ENCODE data around the gene CNOT3. TPM values are rescaled to one million over a fixed set of nuclear protein-coding genes. Genes with fewer than 3 reads are reported as not detected.
"Not testable (repeated sequence)": the region's sequence is repeated elsewhere in the genome, so short reads cannot be mapped to it uniquely, and the experiment has no call there.

Gene CNOT3
- total RNA-seq, 1 donor from 2014 or later: 39.4 TPM

DNA sequence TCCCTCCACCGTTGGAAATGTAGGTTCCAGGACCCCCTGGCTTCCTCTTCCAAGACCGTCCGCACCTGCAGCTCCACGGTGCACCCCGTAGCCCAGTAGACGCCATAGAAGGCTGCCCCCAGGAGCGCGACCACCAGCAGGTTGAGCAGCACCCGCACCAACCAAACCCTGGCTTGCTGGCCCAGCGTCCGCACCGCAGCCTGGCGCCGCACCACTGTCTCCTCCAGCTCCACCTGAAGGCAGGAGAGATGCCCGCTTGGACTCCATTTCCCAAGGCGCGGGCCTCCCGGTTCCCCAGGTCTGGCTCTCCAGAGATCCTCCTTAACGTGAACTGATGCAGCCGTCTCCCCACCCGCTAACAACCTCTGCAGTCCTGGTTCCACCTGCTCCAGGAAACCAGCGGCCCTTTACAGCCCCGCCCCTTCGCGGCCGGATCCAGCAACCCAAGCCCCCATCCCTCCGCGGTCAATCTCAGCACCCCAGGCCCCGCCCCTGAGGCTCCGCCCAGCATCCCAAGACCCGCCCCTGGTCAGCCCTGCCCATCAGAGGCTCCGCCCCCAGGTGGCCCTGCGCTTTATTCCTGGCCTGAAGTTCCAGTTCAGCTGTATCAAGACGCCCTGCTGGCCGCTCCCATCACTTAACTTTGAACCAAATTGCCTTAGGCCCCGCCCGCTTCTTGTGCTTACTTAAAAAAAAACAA, 27.0 kb downstream of the CNOT3 start:
- DNase-seq (peak; percentile 84), ATAC-seq (peak; percentile 32)
- H3K4me3 ChIP-seq: no peak overlapping the region
- TF ChIP-seq, protein P1, sequence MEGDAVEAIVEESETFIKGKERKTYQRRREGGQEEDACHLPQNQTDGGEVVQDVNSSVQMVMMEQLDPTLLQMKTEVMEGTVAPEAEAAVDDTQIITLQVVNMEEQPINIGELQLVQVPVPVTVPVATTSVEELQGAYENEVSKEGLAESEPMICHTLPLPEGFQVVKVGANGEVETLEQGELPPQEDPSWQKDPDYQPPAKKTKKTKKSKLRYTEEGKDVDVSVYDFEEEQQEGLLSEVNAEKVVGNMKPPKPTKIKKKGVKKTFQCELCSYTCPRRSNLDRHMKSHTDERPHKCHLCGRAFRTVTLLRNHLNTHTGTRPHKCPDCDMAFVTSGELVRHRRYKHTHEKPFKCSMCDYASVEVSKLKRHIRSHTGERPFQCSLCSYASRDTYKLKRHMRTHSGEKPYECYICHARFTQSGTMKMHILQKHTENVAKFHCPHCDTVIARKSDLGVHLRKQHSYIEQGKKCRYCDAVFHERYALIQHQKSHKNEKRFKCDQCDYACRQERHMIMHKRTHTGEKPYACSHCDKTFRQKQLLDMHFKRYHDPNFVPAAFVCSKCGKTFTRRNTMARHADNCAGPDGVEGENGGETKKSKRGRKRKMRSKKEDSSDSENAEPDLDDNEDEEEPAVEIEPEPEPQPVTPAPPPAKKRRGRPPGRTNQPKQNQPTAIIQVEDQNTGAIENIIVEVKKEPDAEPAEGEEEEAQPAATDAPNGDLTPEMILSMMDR (IDR thresholded peaks at IDR 0.05): no peak
- no peaks in the 10 kb centered on the region for H3K27me3 ChIP-seq
- intact Hi-C loops (cut with DNase I): loop anchor here (5.0 kb wide), 1 partner anchor 68 kb away; no protein-coding TSS in a partner anchor
- H3K36me3 ChIP-seq: no peaks in the 10 kb centered on the region
- H3K9me3 ChIP-seq: no peaks in the 10 kb centered on the region
- H3K4me1 ChIP-seq: peaks cover 22% of the 10 kb centered on the region
- H3K27ac ChIP-seq: no peak overlapping the region

DNA sequence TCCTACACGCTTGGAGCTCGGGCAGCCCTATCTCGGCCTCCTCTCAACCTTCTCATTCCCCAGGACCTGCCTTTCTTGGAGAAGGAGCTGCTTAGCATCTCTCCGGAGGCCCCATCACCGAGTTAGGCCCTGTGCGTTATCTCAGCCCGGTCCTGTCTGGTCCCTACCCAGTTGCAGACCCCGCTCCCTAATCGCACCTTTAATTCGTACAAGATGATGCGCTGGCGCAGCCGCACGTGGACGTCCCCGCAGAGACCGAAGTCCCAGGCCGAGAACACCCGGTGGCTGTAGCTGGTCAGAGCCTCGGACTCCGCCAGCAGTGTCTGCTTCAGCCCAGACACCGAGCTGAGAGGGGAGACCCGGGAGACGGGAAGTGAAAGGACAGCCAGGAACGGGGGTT, 27.7 kb downstream of the CNOT3 start:
- Histone ChIP-seq H3K36me3 (no peaks in the 10 kb centered on the region), H3K27me3 (no peaks in the 10 kb centered on the region), H3K9me3 (no peaks in the 10 kb centered on the region), H3K4me3 (no peak overlapping the region), H3K27ac (no peak overlapping the region), H3K4me1 (peaks cover 20% of the 10 kb centered on the region)
- ATAC-seq (no peak), DNase-seq (no peak)
- TF ChIP-seq, protein P1 (IDR thresholded peaks at IDR 0.05): no peak
- intact Hi-C loops (cut with DNase I): loop anchor here (5.0 kb wide), 1 partner anchor 67 kb away; no protein-coding TSS in a partner anchor

GRCh38 chr19:54168174-54168917, 30.8 kb downstream of the CNOT3 start:
- H3K27ac ChIP-seq: no peak overlapping the region
- no peaks in the 10 kb centered on the region for H3K36me3 ChIP-seq
- H3K4me3 ChIP-seq: no peak overlapping the region
- DNase-seq (peak; percentile 96), ATAC-seq (peak; percentile 88)
- H3K9me3 ChIP-seq: no peaks in the 10 kb centered on the region
- no peaks in the 10 kb centered on the region for H3K27me3 ChIP-seq
- peaks cover 9% of the 10 kb centered on the region for H3K4me1 ChIP-seq
- TF ChIP-seq, protein P1 (IDR thresholded peaks at IDR 0.05): peak; percentile 92
- intact Hi-C loops (cut with DNase I): loop anchor here (5.0 kb wide), 1 partner anchor 64 kb away; no protein-coding TSS in a partner anchor

- Histone ChIP-seq H3K4me3 (no peak overlapping the region), H3K27me3 (no peaks in the 10 kb centered on the region), H3K4me1 (peaks cover 9% of the 10 kb centered on the region), H3K9me3 (no peaks in the 10 kb centered on the region), H3K36me3 (no peaks in the 10 kb centered on the region), H3K27ac (no peak overlapping the region)
- ATAC-seq: no peak
- TF ChIP-seq, protein P1 (IDR thresholded peaks at IDR 0.05): no peak
- intact Hi-C loops (cut with DNase I): loop anchor here (5.0 kb wide), 1 partner anchor 63 kb away; no protein-coding TSS in a partner anchor
- no peak for DNase-seq
Measured at GRCh38 chr19:54169149-54169740, 31.7 kb downstream of the CNOT3 start.

DNA sequence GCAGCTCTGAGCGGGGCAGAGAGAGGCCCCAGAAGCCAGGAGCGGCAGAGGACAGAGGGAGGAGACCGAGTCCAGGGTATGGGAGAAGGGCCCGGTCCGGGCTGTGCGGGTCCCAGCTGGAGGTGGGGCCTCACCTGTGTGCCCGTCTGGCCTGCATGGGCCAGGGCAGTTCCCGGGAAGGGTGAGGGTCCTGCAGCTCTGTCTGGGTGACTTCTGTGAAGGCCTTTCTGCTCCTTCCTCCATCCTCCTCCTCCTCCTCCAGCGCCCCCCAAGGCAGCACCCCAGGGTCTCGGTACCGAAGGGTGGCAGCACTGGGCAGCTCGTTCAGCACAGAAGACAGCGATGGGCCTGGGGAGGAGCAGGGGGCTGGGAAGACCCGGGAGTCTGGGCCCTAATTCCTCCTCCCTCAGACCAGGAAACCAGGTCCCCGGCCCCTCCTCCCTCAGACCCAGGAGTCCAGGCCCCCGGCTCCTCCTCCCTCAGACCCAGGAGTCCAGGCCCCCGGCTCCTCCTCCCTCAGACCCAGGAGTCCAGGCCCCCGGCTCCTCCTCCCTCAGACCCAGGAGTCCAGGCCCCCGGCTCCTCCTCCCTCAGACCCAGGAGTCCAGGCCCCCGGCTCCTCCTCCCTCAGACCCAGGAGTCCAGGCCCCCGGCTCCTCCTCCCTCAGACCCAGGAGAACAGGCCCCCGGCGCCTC, 34.3 kb downstream of the CNOT3 start:
- H3K9me3 ChIP-seq; DNase-seq; H3K4me1 ChIP-seq; ATAC-seq; H3K4me3 ChIP-seq; H3K36me3 ChIP-seq; H3K27me3 ChIP-seq; intact Hi-C loops (cut with DNase I); H3K27ac ChIP-seq: not testable (repeated sequence)

Measured in upper lobe of right lung (tissue), 1 donor.